GM21423 (cell line): Measurements from ENCODE around the gene TRIO.
"Not testable (repeated sequence)": the region's sequence is repeated elsewhere in the genome, so short reads cannot be mapped to it uniquely, and the experiment has no call there.

Experiments used
- ATAC-seq: cut with Tn5 transposase; IDR thresholded peaks from one replicate; pipeline ENCODE4 v1.9.1; 2021; ENCODE audit warnings: mild to moderate bottlenecking, moderate library complexity; ENCODE audit not compliant: unreplicated experiment

The TRIO gene

DNA sequence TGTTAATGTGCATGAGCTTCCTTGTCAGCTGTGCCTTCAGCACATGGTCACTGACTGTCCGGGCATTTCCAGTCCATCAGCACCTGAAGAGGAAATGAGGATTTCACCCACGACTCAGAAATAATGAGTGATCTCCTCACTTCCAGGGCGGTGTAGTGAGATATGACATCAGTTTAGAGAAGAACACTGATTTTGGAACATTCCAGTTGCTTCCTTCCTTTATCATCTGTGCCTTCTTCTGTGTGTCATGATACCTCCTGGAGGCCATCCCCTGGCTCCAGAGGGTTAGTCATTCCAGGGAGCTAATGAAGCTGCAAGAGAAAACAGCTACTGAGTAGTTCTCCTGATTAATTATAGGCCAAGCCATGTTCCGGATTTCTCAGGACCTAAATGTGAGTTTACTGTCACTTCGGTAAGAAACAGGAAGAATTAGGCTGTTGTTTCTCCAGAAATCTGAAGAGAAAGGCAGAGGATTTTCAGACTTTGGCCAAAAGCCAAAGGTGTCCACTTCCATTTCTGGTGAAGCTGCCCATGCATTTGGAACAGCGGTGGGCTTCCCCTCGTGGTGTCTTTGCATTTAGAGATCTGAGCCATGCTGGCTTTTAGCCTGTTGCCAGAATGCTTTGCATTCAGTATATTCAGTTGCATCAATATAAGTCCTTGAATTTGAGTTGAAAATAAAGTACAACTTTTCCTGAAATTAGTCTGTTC lies 277.1 kb downstream of the TRIO start:
- no peak for ATAC-seq

DNA sequence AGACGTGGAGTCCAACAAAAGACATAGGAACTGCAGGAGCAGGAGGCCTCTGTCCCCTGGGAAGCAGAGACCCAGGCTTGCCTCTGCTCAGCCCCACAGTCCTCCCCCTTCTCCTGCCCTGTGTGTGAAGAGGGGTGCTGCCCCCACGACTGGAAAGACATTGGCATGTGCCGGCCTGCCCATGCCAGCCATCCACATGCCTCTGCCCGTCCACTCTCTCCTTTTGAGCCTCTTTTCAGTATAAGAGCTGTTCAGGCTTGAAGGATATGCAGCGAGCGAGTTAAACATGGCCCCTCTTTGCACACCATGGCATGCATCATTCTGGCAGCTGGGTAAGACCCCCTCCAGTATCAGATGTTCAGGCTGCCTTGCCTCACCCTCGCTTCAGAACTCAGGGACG lies 278.7 kb downstream of the TRIO start:
- no peak for ATAC-seq

GRCh38 chr5:14424011-14424685 lies 281.0 kb downstream of the TRIO start:
- no peak for ATAC-seq

DNA sequence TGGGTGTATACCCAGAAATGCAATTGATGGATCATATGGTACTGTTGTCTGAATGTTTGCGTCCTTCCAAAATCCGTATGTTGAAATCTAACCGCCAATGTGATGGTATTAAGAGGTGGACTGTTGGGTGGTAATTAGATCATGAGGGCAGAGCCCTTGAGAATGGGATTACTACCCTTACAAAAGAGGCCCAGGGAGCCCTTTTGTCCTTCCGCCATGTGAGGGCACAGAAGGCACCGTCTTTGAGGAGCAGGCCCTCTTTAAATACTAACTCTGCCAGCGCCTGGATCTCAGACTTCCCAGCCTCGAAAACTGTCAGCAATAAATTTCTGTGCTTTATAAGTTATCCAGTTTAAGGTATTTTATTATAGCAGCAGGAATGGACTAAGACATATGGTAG lies 282.4 kb downstream of the TRIO start:
- ATAC-seq = no peak

DNA sequence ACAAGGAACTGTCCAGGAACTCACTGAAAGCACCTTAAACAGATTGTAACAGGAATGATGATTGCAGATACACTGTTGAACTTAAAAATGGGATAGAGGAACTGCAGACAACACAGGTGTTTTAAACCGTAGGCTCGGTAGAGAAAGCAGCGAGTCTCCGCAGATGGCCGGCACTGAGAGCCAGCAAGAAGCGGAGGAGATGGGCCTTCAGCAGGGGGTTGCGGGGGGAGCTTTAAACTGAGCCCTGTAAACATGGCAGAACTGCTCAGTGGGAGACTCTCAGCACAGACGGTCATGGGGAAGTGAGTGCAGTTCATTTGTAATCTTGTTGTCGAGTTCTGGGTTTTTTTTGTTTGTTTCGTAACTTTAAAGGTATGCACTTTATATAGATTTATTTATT lies 283.4 kb downstream of the TRIO start:
- ATAC-seq = no peak

DNA sequence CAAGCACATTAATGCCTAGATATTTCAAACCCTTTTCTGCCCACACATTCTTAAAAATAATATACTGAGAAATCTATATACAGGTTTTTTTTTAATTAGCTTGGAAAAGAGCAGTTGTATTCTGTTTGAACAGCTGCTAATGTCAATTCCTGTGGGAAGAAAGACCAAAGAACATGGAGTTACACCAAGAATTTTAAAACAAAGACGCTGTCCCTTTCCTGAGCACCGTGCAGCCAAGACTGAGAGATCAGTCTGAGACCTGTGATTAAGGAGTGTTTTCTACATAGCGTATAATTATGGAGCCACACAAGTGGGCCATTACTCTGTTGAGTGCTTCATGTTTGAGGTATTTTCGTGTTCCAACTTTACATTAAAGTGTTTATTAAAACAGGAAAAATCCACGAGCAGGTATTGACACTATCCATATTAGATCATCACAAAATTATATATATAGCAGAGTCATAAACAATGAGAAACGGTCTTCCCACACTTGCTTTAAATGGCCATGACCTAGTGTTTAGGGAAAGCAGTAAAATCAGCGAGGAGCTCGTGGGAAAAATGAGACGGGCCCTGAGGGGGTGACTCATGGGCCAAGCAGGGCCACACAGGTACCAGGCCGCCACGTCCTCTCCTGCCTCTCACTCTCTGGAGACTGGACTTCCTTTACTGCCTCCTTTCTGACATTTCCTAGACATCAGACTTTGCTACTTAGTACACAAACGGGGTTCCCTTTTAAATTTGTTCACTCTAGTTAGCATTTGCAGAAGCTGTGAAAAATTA lies 285.4 kb downstream of the TRIO start:
- no peak for ATAC-seq

- ATAC-seq = no peak
Measured at GRCh38 chr5:14429101-14430050, 286.2 kb downstream of the TRIO start.

DNA sequence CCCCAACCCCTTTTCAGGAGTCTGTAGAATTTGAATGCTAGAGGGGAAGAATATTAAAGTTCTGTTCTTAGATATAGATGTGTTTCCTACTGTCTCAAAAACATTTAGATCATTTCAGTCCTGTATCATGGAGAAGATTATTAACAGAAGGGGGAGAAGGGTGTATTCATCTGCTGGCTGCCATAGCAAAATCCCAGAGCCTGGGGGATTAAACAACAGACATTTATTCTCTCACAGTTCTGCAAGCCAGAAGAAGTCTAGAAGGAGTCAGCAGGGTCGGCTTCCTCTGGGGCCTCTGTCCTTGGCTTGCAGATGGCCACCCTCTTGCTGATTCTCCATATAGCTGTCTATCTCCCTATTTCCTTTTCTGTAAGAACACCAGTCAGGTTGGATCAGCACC lies 288.4 kb downstream of the TRIO start:
- ATAC-seq = no peak

DNA sequence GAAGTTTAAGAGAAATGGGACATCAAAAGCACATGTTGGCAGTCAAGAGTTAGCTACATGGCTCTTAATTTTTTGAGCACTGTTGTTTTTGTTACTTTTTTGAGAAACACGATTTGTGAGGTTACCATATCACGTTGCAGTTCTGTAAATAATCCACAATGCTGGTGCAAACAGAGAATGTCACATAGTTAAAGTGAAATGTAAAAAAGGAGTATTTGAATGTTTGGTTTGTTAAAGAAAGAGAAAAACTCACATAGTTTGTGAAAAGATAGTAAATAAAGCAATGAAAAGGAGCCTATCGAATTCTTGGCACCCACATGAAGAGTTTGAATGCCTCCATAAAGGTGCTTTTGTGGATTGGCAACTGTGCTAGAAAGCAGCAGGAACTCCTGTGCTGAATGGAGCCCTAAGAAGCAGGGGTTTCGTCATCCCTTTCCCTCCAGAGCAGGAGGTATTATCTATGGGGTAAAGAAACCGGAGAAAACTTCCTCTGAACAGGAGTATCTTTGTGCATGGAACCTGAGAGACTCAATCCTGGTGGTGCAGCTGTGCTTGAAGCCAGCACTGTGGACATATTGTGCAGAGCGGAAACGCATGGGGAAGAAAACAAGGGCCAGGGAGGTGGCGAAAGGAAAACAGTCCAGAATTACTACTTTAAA lies 289.9 kb downstream of the TRIO start:
- ATAC-seq = no peak

DNA sequence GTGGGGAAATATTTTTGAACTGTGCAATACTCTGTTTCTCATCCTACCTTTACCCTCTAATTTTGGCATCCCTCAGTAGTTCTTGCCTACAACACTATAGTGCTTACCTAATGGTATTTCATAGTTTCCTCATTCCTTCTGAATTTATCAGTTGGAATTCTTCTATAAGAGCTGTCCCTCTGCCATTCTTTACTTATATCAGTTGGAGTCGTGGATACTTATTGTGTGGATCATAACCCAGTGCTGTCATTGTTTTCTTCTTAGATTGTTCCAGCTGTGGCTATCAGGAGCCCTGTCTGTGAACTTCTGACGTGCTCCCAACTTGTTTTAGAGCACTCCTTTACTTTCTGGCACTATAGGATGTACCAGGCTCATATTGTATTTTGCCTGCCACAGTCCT lies 292.3 kb downstream of the TRIO start:
- ATAC-seq = no peak

- ATAC-seq = not testable (repeated sequence)
Measured at GRCh38 chr5:14436122-14436521, 293.0 kb downstream of the TRIO start.

GRCh38 chr5:14436801-14437542 lies 293.8 kb downstream of the TRIO start:
- no peak for ATAC-seq

- ATAC-seq = no peak
Measured at GRCh38 chr5:14438195-14438606, 295.1 kb downstream of the TRIO start.

DNA sequence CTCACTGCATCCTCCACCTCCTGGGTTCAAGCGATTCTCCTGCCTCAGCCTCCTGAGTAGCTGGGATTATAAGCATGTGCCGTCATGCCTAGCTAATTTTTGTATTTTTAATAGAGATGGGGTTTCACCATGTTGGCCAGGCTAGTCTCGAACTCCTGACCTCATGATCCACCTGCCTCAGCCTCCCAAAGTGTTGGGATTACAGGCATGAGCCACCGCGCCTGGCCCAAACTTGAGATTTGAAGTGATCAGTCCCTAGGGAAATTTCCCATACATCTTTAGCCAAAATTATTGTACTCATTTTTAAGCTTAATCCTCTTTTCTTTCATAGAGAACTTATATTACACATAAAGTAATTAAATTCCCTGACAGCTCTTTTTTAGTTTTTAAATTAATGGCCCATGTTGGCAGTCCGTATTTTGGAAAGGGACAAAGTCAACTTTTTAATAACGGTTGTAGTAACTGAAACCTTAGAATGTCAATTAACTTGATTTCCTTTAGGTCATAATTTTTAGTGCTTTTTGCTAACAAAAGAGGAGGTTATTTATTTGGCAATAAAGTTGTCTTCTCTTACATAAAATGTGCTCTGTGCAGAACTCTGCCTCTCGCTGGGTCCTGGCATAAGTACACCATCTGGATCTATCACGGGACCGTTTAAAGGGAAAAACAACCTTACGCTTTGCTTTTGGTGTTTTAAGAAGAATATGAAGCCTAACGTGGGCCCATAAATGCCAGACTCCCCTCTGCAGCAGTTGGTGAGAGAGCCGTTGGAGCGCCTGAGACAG lies 296.1 kb downstream of the TRIO start:
- no peak for ATAC-seq

- no peak for ATAC-seq
Measured at GRCh38 chr5:14440223-14440581, 297.1 kb downstream of the TRIO start.

- no peak for ATAC-seq
Measured at GRCh38 chr5:14440582-14441431, 297.7 kb downstream of the TRIO start.

GRCh38 chr5:14441641-14442040 lies 298.5 kb downstream of the TRIO start:
- ATAC-seq = no peak

GRCh38 chr5:14442536-14442935 lies 299.4 kb downstream of the TRIO start:
- ATAC-seq = no peak
